Neural cell (in vitro differentiated cells): ENCODE measurements around the gene THBS1. TPM values are rescaled to one million over a fixed set of nuclear protein-coding genes. Genes with fewer than 3 reads are reported as not detected.

ENCODE experiments used
- H2AFZ ChIP-seq: fragments of 200-600, 300-800 bp; sonication (generic), shearing (Covaris generic); 2 replicates; pipeline ENCODE4 v1.6.0; 2014; ENCODE audit warnings: low read depth, mild to moderate bottlenecking, antibody characterized with exemption, low read length, moderate library complexity
- H3F3A ChIP-seq: fragments of 200-600 bp; shearing (Covaris generic); 2 replicates; pipeline ENCODE4 v1.6.1; 2016; ENCODE audit warnings: mild to moderate bottlenecking, moderate library complexity, mixed read lengths, antibody characterized with exemption, low read length; ENCODE audit not compliant: insufficient read depth, poor library complexity, severe bottlenecking
- H3K27ac ChIP-seq: fragments of 200-600, 300-800 bp; sonication (generic), shearing (Covaris generic); 2 replicates; pipeline ENCODE4 v1.5.1; 2014; ENCODE audit warnings: mild to moderate bottlenecking, low read length, moderate library complexity
- H3K27me3 ChIP-seq: fragments of 300-800, 200-600 bp; sonication (generic), shearing (Covaris generic); 2 replicates; pipeline ENCODE4 v1.6.0; 2014; ENCODE audit warnings: mild to moderate bottlenecking, low read depth, low read length, moderate library complexity; ENCODE audit not compliant: insufficient read depth
- H3K36me3 ChIP-seq: fragments of 300-800, 200-600 bp; sonication (generic), shearing (Covaris generic); 2 replicates; pipeline ENCODE4 v1.5.1; 2014; ENCODE audit warnings: mild to moderate bottlenecking, antibody characterized with exemption, low read length, moderate library complexity; ENCODE audit not compliant: insufficient read depth
- H3K4me2 ChIP-seq: fragments of 300-800, 200-600 bp; sonication (generic), shearing (Covaris generic); 2 replicates; pipeline ENCODE4 v1.6.0; 2014; ENCODE audit warnings: mild to moderate bottlenecking, low read length
- H3K4me3 ChIP-seq: fragments of 300-800, 200-600 bp; sonication (generic), shearing (Covaris generic); 2 replicates; pipeline ENCODE4 v1.5.1; 2014; ENCODE audit warnings: mild to moderate bottlenecking, low read length, moderate library complexity
- H3K79me2 ChIP-seq: fragments of 200-600 bp; shearing (Covaris generic); replicated peaks from 2 replicates; pipeline ENCODE4 v1.6.0; 2014; ENCODE audit warnings: mild to moderate bottlenecking, low read length, moderate library complexity; ENCODE audit not compliant: insufficient read depth
- H3K9ac ChIP-seq: fragments of 300-800, 200-600 bp; sonication (generic), shearing (Covaris generic); 2 replicates; pipeline ENCODE4 v1.6.1; 2016; ENCODE audit warnings: mild to moderate bottlenecking, low read length, mixed read lengths
- H3K9me2 ChIP-seq: fragments of 200-600 bp; shearing (Covaris generic); 2 replicates; pipeline ENCODE4 v1.6.1; 2016; ENCODE audit warnings: mild to moderate bottlenecking, low read length, mixed read lengths; ENCODE audit not compliant: insufficient read depth
- H3K9me3 ChIP-seq: fragments of 200-600, 300-800 bp; sonication (generic), shearing (Covaris generic); 2 replicates; pipeline ENCODE4 v1.6.1; 2016; ENCODE audit warnings: mild to moderate bottlenecking, mixed run types, low read length, moderate library complexity, mixed read lengths
- H4K20me1 ChIP-seq: fragments of 200-600 bp; shearing (Covaris generic); 2 replicates; pipeline ENCODE4 v1.6.1; 2016; ENCODE audit warnings: mild to moderate bottlenecking, mixed run types; ENCODE audit not compliant: insufficient read depth
- CTCF ChIP-seq: fragments of 450-650 bp; IDR thresholded peaks from 2 replicates; pipeline ENCODE4 v1.5.1; 2014; ENCODE audit warnings: antibody characterized with exemption, mild to moderate bottlenecking, moderate library complexity; ENCODE audit not compliant: poor library complexity, severe bottlenecking
- EP300 ChIP-seq: fragments of 450-650 bp; conservative IDR thresholded peaks from 2 replicates; pipeline ENCODE4 v1.6.1; 2014; ENCODE audit warnings: antibody characterized with exemption, mild to moderate bottlenecking, moderate library complexity; ENCODE audit not compliant: poor library complexity, severe bottlenecking
- EZH2 ChIP-seq: fragments of 200-600, 300-800 bp; shearing (Covaris generic), sonication (generic); IDR thresholded peaks from 2 replicates; pipeline ENCODE4 v1.6.1; 2014; ENCODE audit warnings: antibody characterized with exemption, low read length, borderline replicate concordance, mild to moderate bottlenecking; ENCODE audit not compliant: insufficient read depth, poor library complexity, severe bottlenecking
- MXI1 ChIP-seq: fragments of 450-650 bp; conservative IDR thresholded peaks from 2 replicates; pipeline ENCODE4 v1.6.1; 2014; ENCODE audit warnings: antibody characterized with exemption, mild to moderate bottlenecking; ENCODE audit not compliant: poor library complexity, severe bottlenecking
- POLR2AphosphoS5 ChIP-seq: IDR thresholded peaks from 2 replicates; pipeline ENCODE4 v1.6.1; 2012
- RAD21 ChIP-seq: fragments of 450-650 bp; conservative IDR thresholded peaks from 2 replicates; pipeline ENCODE4 v1.6.1; 2014; ENCODE audit warnings: antibody characterized with exemption, mild to moderate bottlenecking, moderate library complexity
- SMC3 ChIP-seq: fragments of 450-650 bp; conservative IDR thresholded peaks from 2 replicates; pipeline ENCODE4 v1.6.1; 2014; ENCODE audit warnings: antibody characterized with exemption, mild to moderate bottlenecking, moderate library complexity; ENCODE audit not compliant: poor library complexity
- TAF1 ChIP-seq: IDR thresholded peaks from 2 replicates; pipeline ENCODE4 v1.6.1; 2012; ENCODE audit warnings: low read depth
- polyA plus RNA-seq: library from polyadenylated mRNA; depleted of rRNA; stranded (reverse); fragments of >200 nt; gene quantifications from 2 replicates; pipeline ENCODE4 v1.2.3, GENCODE V29; 2014
- TF ChIP-seq, protein P1 (sequence below): IDR thresholded peaks from 2 replicates; pipeline ENCODE4 v1.6.1; 2012; ENCODE audit warnings: borderline replicate concordance

The THBS1 gene
- polyA plus RNA-seq, 1 donor from 2014 or later, result 0.22 TPM

DNA sequence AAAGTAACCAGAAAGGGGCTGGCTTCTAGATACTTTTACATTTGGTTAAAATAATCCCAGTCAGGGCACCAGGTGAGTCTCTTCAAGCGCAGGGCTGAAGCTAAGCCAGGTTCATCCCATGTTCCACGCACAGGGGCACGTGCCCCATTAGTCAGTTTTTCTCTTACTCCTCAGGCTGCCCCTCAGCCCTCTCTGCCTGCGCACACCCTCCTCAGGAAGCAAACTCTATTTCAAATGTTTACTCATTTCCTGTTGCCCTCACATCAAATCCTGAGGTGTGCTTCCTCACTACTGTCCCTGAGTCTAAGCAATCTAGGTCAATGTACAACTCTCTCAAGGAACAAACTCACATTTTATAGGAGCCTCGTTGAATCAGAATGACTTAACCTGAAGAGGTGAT, 48.5 kb downstream of the THBS1 start:
- no peaks in the 10 kb centered on the region for H3K9me2 ChIP-seq
- H3K4me3 ChIP-seq, result no peak overlapping the region
- H3K27me3 ChIP-seq, result no peaks in the 10 kb centered on the region
- no peak for TF ChIP-seq SMC3
- no peak for TF ChIP-seq TAF1
- no peak for TF ChIP-seq RAD21
- TF ChIP-seq MXI1, result no peak
- TF ChIP-seq POLR2AphosphoS5, result no peak
- TF ChIP-seq EP300, result no peak
- TF ChIP-seq, protein P1, sequence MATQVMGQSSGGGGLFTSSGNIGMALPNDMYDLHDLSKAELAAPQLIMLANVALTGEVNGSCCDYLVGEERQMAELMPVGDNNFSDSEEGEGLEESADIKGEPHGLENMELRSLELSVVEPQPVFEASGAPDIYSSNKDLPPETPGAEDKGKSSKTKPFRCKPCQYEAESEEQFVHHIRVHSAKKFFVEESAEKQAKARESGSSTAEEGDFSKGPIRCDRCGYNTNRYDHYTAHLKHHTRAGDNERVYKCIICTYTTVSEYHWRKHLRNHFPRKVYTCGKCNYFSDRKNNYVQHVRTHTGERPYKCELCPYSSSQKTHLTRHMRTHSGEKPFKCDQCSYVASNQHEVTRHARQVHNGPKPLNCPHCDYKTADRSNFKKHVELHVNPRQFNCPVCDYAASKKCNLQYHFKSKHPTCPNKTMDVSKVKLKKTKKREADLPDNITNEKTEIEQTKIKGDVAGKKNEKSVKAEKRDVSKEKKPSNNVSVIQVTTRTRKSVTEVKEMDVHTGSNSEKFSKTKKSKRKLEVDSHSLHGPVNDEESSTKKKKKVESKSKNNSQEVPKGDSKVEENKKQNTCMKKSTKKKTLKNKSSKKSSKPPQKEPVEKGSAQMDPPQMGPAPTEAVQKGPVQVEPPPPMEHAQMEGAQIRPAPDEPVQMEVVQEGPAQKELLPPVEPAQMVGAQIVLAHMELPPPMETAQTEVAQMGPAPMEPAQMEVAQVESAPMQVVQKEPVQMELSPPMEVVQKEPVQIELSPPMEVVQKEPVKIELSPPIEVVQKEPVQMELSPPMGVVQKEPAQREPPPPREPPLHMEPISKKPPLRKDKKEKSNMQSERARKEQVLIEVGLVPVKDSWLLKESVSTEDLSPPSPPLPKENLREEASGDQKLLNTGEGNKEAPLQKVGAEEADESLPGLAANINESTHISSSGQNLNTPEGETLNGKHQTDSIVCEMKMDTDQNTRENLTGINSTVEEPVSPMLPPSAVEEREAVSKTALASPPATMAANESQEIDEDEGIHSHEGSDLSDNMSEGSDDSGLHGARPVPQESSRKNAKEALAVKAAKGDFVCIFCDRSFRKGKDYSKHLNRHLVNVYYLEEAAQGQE, result no peak
- no peak for TF ChIP-seq EZH2
- TF ChIP-seq CTCF, result no peak
- no peaks in the 10 kb centered on the region for H3F3A ChIP-seq
- no peak overlapping the region for H3K4me2 ChIP-seq
- no peaks in the 10 kb centered on the region for H4K20me1 ChIP-seq
- H2AFZ ChIP-seq, result no peak overlapping the region
- H3K36me3 ChIP-seq, result no peaks in the 10 kb centered on the region
- no peaks in the 10 kb centered on the region for H3K9me3 ChIP-seq
- no peaks in the 10 kb centered on the region for H3K79me2 ChIP-seq
- no peak overlapping the region for H3K9ac ChIP-seq
- no peak overlapping the region for H3K27ac ChIP-seq

DNA sequence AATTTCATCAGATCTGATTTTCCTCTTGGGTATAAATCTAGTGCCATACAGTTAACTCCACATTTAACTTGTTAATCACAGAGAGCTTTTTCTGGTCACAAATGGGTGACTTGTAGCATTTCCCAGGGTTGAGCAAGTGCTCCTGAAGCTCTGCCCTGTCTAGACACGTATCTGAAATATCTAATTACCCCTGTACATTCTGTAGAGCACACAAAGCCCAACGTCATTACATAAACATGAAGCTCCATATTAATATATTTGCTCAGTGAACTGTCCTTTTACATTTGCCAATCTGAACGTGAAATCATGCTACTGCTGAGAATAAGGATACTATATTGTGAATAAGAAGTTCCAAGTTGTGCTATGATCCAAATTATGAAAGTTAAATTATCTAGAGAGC, 49.0 kb downstream of the THBS1 start:
- Histone ChIP-seq H2AFZ (no peak overlapping the region), H3K79me2 (no peaks in the 10 kb centered on the region)

More for the DNA sequence above, 49.0 kb downstream of the THBS1 start:
- Histone ChIP-seq H3K9me3 (no peaks in the 10 kb centered on the region), H3K9me2 (no peaks in the 10 kb centered on the region), H3K4me3 (no peak overlapping the region), H3K9ac (no peak overlapping the region), H4K20me1 (no peaks in the 10 kb centered on the region), H3F3A (no peaks in the 10 kb centered on the region), H3K36me3 (no peaks in the 10 kb centered on the region), H3K4me2 (no peak overlapping the region), H3K27ac (no peak overlapping the region), H3K27me3 (no peaks in the 10 kb centered on the region)
- TF ChIP-seq EP300 (no peak), CTCF (no peak), POLR2AphosphoS5 (no peak)
